OCI-LY7 (cell line): Measurements from ENCODE around the gene GLYATL2. TPM values are rescaled to one million over a fixed set of nuclear protein-coding genes. Genes with fewer than 3 reads are reported as not detected.

Experiments
- BruUV-seq: library from RNA; stranded (reverse); fragments of 400-500 nt; replicated peaks from 2 replicates; lab custom pipeline; 2021; lab: Mats Ljungman, UMichigan
- CTCF ChIA-PET: fragments of 300-600 bp; sonication (Branson Sonifier 250); formaldehyde crosslinking; loops from one replicate; lab custom pipeline; 2022; ENCODE audit warnings: antibody characterized with exemption; ENCODE audit not compliant: unreplicated experiment; lab: Charles Lee
- POLR2A ChIA-PET: fragments of 300-600 bp; sonication (Branson Sonifier 250); formaldehyde crosslinking; loops from one replicate; lab custom pipeline; 2022; ENCODE audit warnings: antibody characterized with exemption; lab: Charles Lee
- DNase-seq: peaks from one replicate; pipeline ENCODE4 v3.0.0-alpha.2; 2015; ENCODE audit warnings: low spot score
- H2AFZ ChIP-seq: fragments of 200-600 bp; sonication (generic), shearing (Covaris generic); 2 replicates; pipeline ENCODE4 v1.6.1; 2014; ENCODE audit warnings: mild to moderate bottlenecking, antibody characterized with exemption, low read length, moderate library complexity
- H3K27ac ChIP-seq: fragments of 200-600 bp; sonication (generic); 2 replicates; pipeline ENCODE4 v1.5.1; 2014; ENCODE audit warnings: mixed run types, low read depth, mild to moderate bottlenecking, moderate library complexity, low read length, inconsistent platforms; ENCODE audit not compliant: poor library complexity, severe bottlenecking
- H3K36me3 ChIP-seq: fragments of 200-600 bp; sonication (generic); 2 replicates; pipeline ENCODE4 v1.6.1; 2014; ENCODE audit warnings: mild to moderate bottlenecking, antibody characterized with exemption, low read length, moderate library complexity, mixed read lengths; ENCODE audit not compliant: insufficient read depth
- H3K4me1 ChIP-seq: fragments of 200-600 bp; sonication (generic); 2 replicates; pipeline ENCODE4 v1.5.1; 2014; ENCODE audit warnings: mild to moderate bottlenecking, low read length; ENCODE audit not compliant: insufficient read depth, poor library complexity, severe bottlenecking
- H3K4me2 ChIP-seq: fragments of 200-600 bp; sonication (generic); 2 replicates; pipeline ENCODE4 v1.6.1; 2014; ENCODE audit warnings: mild to moderate bottlenecking, low read length
- H3K4me3 ChIP-seq: fragments of 200-600 bp; sonication (generic); 2 replicates; pipeline ENCODE4 v1.5.1; 2014; ENCODE audit warnings: mild to moderate bottlenecking, low read depth, low read length; ENCODE audit not compliant: poor library complexity, severe bottlenecking
- H3K79me2 ChIP-seq: fragments of 200-600 bp; sonication (generic); 2 replicates; pipeline ENCODE4 v1.6.1; 2016; ENCODE audit warnings: low read depth, mild to moderate bottlenecking, low read length, moderate library complexity, mixed read lengths; ENCODE audit not compliant: insufficient read depth
- H3K9me2 ChIP-seq: fragments of 200-600 bp; sonication (generic); 2 replicates; pipeline ENCODE4 v1.6.1; 2016; ENCODE audit warnings: mild to moderate bottlenecking, low read length, mixed read lengths; ENCODE audit not compliant: insufficient read depth
- H3K9me3 ChIP-seq: fragments of 200-600 bp; sonication (generic); 2 replicates; pipeline ENCODE4 v1.6.1; 2014; ENCODE audit warnings: mild to moderate bottlenecking, mixed run types, low read length, mixed read lengths
- H4K20me1 ChIP-seq: fragments of 200-600 bp; sonication (generic); 2 replicates; pipeline ENCODE4 v1.6.1; 2014; ENCODE audit warnings: mild to moderate bottlenecking, antibody characterized with exemption, low read length, moderate library complexity, mixed read lengths; ENCODE audit not compliant: insufficient read depth
- EZH2phosphoT487 ChIP-seq: fragments of 200-600 bp; sonication (generic); IDR thresholded peaks from 2 replicates; pipeline ENCODE4 v1.6.1; 2018; ENCODE audit warnings: low read depth, borderline replicate concordance, mild to moderate bottlenecking, mixed run types, antibody characterized with exemption, low read length, moderate library complexity, mixed read lengths
- intact Hi-C: fragments of 100-400 bp; cut with micrococcal nuclease; formaldehyde crosslinking; loops from one replicate; pipeline ENCODE4 v1.10.0; 2022; ENCODE audit not compliant: unreplicated experiment
- total RNA-seq, 2 experiments: library from RNA; depleted of rRNA in 1 of 2; stranded (reverse); fragments of >200 nt in 1 of 2; shearing (Covaris generic) in 1 of 2; gene quantifications; 2 replicates each; pipeline ENCODE4 v1.2.3, GENCODE V29; 2014 to 2022
- TF ChIP-seq, protein P1 (sequence below): fragments of 200-600 bp; sonication (generic); conservative IDR thresholded peaks from 2 replicates; pipeline ENCODE4 v1.5.1; 2014; ENCODE audit warnings: mild to moderate bottlenecking, antibody characterized with exemption, low read length, moderate library complexity, mixed read lengths

The GLYATL2 gene
- total RNA-seq, 2 experiments from 2014 or later, result not detected

DNA sequence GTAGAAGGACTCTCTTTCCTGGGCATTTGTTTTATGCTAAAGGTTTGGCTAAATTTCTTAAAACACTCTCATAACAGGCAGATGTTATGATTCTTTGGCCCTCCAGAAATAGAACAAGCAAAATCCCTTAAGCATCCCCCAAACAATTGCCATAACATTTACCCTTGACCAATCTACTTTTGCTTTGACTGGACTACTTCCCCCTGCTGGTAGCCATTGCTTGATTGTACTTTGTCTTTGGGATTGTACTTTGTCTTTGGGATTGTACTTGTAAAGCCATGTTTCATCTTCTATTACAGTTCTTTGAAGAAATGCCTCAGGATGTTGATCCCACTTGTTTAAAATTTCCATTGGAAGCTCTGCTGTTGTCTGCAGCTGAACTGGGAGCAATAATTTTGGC is 59.5 kb downstream of the GLYATL2 start:
- ChIA-PET CTCF (no interaction called here), POLR2A (interaction anchor here (0.6 kb wide), 1 partner anchor 1335 kb away, joined by 3 read pairs; no protein-coding TSS in a partner anchor)
- Histone ChIP-seq H3K4me3 (no peak overlapping the region), H3K9me2 (no peaks in the 10 kb centered on the region), H3K79me2 (no peaks in the 10 kb centered on the region), H2AFZ (no peak overlapping the region), H4K20me1 (no peaks in the 10 kb centered on the region), H3K27ac (no peak overlapping the region), H3K4me2 (no peak overlapping the region), H3K4me1 (no peaks in the 10 kb centered on the region), H3K36me3 (no peaks in the 10 kb centered on the region), H3K9me3 (no peaks in the 10 kb centered on the region)
- DNase-seq, result no peak
- no TSS peak for BruUV-seq
- intact Hi-C loops, result loop anchor here (5.0 kb wide), 3 partner anchors 133 to 352 kb away; partner anchors contain the start of genes LPXN and ZFP91
- TF ChIP-seq, protein P1, sequence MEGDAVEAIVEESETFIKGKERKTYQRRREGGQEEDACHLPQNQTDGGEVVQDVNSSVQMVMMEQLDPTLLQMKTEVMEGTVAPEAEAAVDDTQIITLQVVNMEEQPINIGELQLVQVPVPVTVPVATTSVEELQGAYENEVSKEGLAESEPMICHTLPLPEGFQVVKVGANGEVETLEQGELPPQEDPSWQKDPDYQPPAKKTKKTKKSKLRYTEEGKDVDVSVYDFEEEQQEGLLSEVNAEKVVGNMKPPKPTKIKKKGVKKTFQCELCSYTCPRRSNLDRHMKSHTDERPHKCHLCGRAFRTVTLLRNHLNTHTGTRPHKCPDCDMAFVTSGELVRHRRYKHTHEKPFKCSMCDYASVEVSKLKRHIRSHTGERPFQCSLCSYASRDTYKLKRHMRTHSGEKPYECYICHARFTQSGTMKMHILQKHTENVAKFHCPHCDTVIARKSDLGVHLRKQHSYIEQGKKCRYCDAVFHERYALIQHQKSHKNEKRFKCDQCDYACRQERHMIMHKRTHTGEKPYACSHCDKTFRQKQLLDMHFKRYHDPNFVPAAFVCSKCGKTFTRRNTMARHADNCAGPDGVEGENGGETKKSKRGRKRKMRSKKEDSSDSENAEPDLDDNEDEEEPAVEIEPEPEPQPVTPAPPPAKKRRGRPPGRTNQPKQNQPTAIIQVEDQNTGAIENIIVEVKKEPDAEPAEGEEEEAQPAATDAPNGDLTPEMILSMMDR, result 0 out of 2 replicates have a peak, but pooled peaks have one; percentile 35
- TF ChIP-seq EZH2phosphoT487, result no peak

Other genes starting within 250 kb of the GLYATL2 start
- 3.1 and 3.4 TPM in 2 replicates for gene CNTF, start 222.0 kb downstream of the GLYATL2 start, total RNA-seq (2014; rRNA removed; shearing (Covaris generic))
- gene CNTF, start 222.0 kb downstream of the GLYATL2 start, total RNA-seq (2022), result 3.3 and 3.5 TPM in 2 replicates
- not detected in 2 replicates for gene GLYAT, start 112.8 kb downstream of the GLYATL2 start, total RNA-seq (2014; rRNA removed; shearing (Covaris generic))
- gene GLYAT, start 112.8 kb downstream of the GLYATL2 start, total RNA-seq (2022), result not detected in 2 replicates
- gene GLYATL1, start 94.8 kb upstream of the GLYATL2 start, total RNA-seq (2014; rRNA removed; shearing (Covaris generic)), result not detected in 2 replicates
- gene GLYATL1, start 94.8 kb upstream of the GLYATL2 start, total RNA-seq (2022), result not detected in 2 replicates
- 0.59 TPM in 1 of 2 replicates, not detected in the other for gene GLYATL1B, start 241.6 kb upstream of the GLYATL2 start, total RNA-seq (2014; rRNA removed; shearing (Covaris generic))
- not detected in 2 replicates for gene GLYATL1B, start 241.6 kb upstream of the GLYATL2 start, total RNA-seq (2022)